ENCODE measurements around the gene SIN3B. TPM values are rescaled to one million over a fixed set of nuclear protein-coding genes. Genes with fewer than 3 reads are reported as not detected.

SIN3B gene
- total RNA-seq = 59.8 TPM
- long read RNA-seq, full-length matches to known transcripts = 16 of 42 reads
- long read RNA-seq, partial matches to known transcripts = 21 of 42 reads
- long read RNA-seq, other reads (novel, unspliced or antisense) = 5 of 42 reads

- peak; percentile 93 for DNase-seq
- Histone ChIP-seq H3K4me1 (peaks cover 22% of the 10 kb centered on the region), H3K4me3 (peak within 1 kb of the TSS; percentile 73), H3K27me3 (no peaks in the 10 kb centered on the region), H3K36me3 (peaks cover 30% of the 10 kb centered on the region), H3K9me3 (no peaks in the 10 kb centered on the region), H3K27ac (peak within 1 kb of the TSS; percentile 75)
- peak; percentile 94 for ATAC-seq
- no peak for TF ChIP-seq CTCF (IDR thresholded peaks at IDR 0.05)
- intact Hi-C loops (cut with DNase I) = no loop called here
Observed at GRCh38 chr19:16829010-16829821, at the start of gene SIN3B. SIN3B (plus strand) TSS chr19:16829398; CDS start chr19:16829421, 23 bp downstream.

- no peaks in the 10 kb centered on the region for H3K36me3 ChIP-seq
- H3K9me3 ChIP-seq = no peaks in the 10 kb centered on the region
- no peak for ATAC-seq
- no peaks in the 10 kb centered on the region for H3K27me3 ChIP-seq
- intact Hi-C loops (cut with DNase I) = no loop called here
- no peak overlapping the region for H3K4me3 ChIP-seq
- no peaks in the 10 kb centered on the region for H3K4me1 ChIP-seq
- no peak overlapping the region for H3K27ac ChIP-seq
- no peak for DNase-seq
- TF ChIP-seq CTCF (IDR thresholded peaks at IDR 0.05) = no peak
Observed at GRCh38 chr19:16779539-16780163, 49.5 kb upstream of the SIN3B start.

- intact Hi-C loops (cut with DNase I) = no loop called here
- TF ChIP-seq CTCF (IDR thresholded peaks at IDR 0.05) = no peak
- no peak overlapping the region for H3K4me3 ChIP-seq
- DNase-seq (no peak), ATAC-seq (no peak)
- H3K36me3 ChIP-seq = no peaks in the 10 kb centered on the region
- H3K4me1 ChIP-seq = no peaks in the 10 kb centered on the region
- H3K27me3 ChIP-seq = no peaks in the 10 kb centered on the region
- no peak overlapping the region for H3K27ac ChIP-seq
- no peaks in the 10 kb centered on the region for H3K9me3 ChIP-seq
Observed at GRCh38 chr19:16782719-16783118, 46.5 kb upstream of the SIN3B start.

GRCh38 chr19:16788479-16788878 lies 40.7 kb upstream of the SIN3B start:
- Histone ChIP-seq H3K27me3 (no peaks in the 10 kb centered on the region), H3K4me3 (no peak overlapping the region), H3K36me3 (no peaks in the 10 kb centered on the region), H3K4me1 (no peaks in the 10 kb centered on the region), H3K9me3 (peaks cover 17% of the 10 kb centered on the region), H3K27ac (no peak overlapping the region)
- no peak for ATAC-seq
- intact Hi-C loops (cut with DNase I) = no loop called here
- TF ChIP-seq CTCF (IDR thresholded peaks at IDR 0.05) = no peak
- no peak for DNase-seq

GRCh38 chr19:16789238-16789637 lies 40.0 kb upstream of the SIN3B start:
- intact Hi-C loops (cut with DNase I) = no loop called here
- no peak for TF ChIP-seq CTCF (IDR thresholded peaks at IDR 0.05)
- no peak for ATAC-seq
- Histone ChIP-seq H3K4me3 (no peak overlapping the region), H3K27ac (no peak overlapping the region), H3K36me3 (no peaks in the 10 kb centered on the region), H3K4me1 (no peaks in the 10 kb centered on the region), H3K27me3 (no peaks in the 10 kb centered on the region), H3K9me3 (peaks cover 17% of the 10 kb centered on the region)
- DNase-seq = no peak
